Activated CD8-positive, alpha-beta T cell treated with anti-CD3 and anti-CD28 coated beads, Interleukin-2, amount 10 ng/mL, durations not matched to agents 7 days and 5 days (primary cell): ENCODE data around the gene KYNU. TPM values are rescaled to one million over a fixed set of nuclear protein-coding genes. Genes with fewer than 3 reads are reported as not detected.
"Not testable (repeated sequence)": the region's sequence is repeated elsewhere in the genome, so short reads cannot be mapped to it uniquely, and the experiment has no call there.

ENCODE experiments used
- ATAC-seq: fragments of 150-1000 bp; cut with Tn5 transposase; one replicate; pipeline ENCODE4 v1.10.0; 2021; ENCODE audit warnings: moderate library complexity
- CTCF ChIA-PET: fragments of 350-600 bp; sonication (Branson Sonifier 250); formaldehyde crosslinking; loops from one replicate; lab custom pipeline; 2021; ENCODE audit warnings: antibody characterized with exemption; lab: Charles Lee
- POLR2A ChIA-PET: fragments of 350-600 bp; sonication (Branson Sonifier 250); formaldehyde crosslinking; loops from one replicate; lab custom pipeline; 2021; ENCODE audit warnings: antibody characterized with exemption; lab: Charles Lee
- DNase-seq: peaks from one replicate; pipeline ENCODE4 v3.0.0-alpha.2; 2020
- H3K27ac Mint-ChIP-seq: one replicate; pipeline ENCODE4 v1.8.0; 2021; ENCODE audit warnings: mild to moderate bottlenecking, mixed read lengths
- H3K27me3 Mint-ChIP-seq: one replicate; pipeline ENCODE4 v1.8.0; 2021; ENCODE audit warnings: low read depth, mixed read lengths
- H3K36me3 Mint-ChIP-seq: one replicate; pipeline ENCODE4 v1.8.0; 2021; ENCODE audit warnings: low read depth, mixed read lengths
- H3K4me1 Mint-ChIP-seq: one replicate; pipeline ENCODE4 v1.8.0; 2021; ENCODE audit warnings: low read depth, mixed read lengths
- H3K4me3 Mint-ChIP-seq: one replicate; pipeline ENCODE4 v1.8.0; 2021; ENCODE audit warnings: mild to moderate bottlenecking, mixed read lengths
- H3K9me3 Mint-ChIP-seq: one replicate; pipeline ENCODE4 v1.8.0; 2022; ENCODE audit warnings: mixed read lengths; ENCODE audit not compliant: insufficient read depth
- total RNA-seq, 2 experiments: library from RNA; stranded (reverse); gene quantifications; one replicate each; pipeline ENCODE4 v1.2.3, GENCODE V29; 2021

KYNU gene
- total RNA-seq, 2 experiments from 2014 or later = not detected

DNA sequence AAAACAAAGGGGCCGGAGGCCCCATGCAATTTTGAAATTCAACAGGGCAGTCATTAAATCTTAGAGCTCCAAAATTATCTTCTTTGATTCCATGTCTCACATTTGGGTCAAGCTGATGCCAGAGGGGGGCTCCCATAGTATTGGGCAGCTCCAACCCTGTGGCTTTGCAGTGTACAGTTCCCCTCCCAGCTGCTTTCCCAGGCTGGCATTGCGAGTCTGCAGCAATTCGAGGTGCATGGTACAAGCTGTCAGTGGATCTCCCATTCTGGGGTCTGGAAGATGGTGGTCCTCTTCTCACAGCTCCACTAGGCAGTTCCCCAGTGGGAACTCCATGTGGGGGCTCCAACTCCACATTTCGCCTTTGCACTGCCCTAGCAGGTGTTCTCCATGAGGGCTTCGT, 179.1 kb downstream of the KYNU start:
- Mint-ChIP-seq H3K36me3 (peaks cover 3% of the 10 kb centered on the region), H3K4me3 (no peak overlapping the region), H3K9me3 (peaks cover 4% of the 10 kb centered on the region), H3K27ac (no peak overlapping the region), H3K27me3 (peaks cover 10% of the 10 kb centered on the region), H3K4me1 (no peaks in the 10 kb centered on the region)
- POLR2A ChIA-PET = no interaction called here
- DNase-seq (no peak), ATAC-seq (no peak)
- CTCF ChIA-PET = no interaction called here

DNA sequence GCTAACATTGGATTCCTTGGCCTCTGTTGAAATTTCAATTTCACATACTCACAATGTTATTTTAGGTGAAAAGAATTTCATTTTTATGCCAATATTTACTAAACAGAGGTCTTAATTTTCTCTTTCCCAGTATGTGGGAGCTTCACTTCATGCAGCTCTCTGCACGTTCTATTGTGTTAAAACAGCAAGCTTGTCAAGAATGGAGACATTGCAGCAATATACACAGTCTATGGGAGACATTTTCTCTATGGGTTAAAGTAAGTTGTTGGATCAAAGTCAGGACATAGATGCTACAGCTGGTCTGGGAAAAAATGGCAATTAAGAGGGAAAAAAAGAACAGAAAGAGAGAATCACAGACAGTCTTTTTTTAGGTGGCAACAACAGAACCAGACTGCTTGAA, 181.4 kb downstream of the KYNU start:
- peaks cover 3% of the 10 kb centered on the region for H3K36me3 Mint-ChIP-seq
- H3K27ac Mint-ChIP-seq = no peak overlapping the region
- H3K4me3 Mint-ChIP-seq = no peak overlapping the region
- no peak for DNase-seq
- H3K27me3 Mint-ChIP-seq = peaks cover 10% of the 10 kb centered on the region
- no peaks in the 10 kb centered on the region for H3K4me1 Mint-ChIP-seq
- POLR2A ChIA-PET = no interaction called here
- peaks cover 7% of the 10 kb centered on the region for H3K9me3 Mint-ChIP-seq
- CTCF ChIA-PET = interaction anchor here (0.6 to 1.7 kb wide), 3 partner anchors 133 to 225 kb away, joined by 3 read pairs; no protein-coding TSS in a partner anchor
- no peak for ATAC-seq

DNA sequence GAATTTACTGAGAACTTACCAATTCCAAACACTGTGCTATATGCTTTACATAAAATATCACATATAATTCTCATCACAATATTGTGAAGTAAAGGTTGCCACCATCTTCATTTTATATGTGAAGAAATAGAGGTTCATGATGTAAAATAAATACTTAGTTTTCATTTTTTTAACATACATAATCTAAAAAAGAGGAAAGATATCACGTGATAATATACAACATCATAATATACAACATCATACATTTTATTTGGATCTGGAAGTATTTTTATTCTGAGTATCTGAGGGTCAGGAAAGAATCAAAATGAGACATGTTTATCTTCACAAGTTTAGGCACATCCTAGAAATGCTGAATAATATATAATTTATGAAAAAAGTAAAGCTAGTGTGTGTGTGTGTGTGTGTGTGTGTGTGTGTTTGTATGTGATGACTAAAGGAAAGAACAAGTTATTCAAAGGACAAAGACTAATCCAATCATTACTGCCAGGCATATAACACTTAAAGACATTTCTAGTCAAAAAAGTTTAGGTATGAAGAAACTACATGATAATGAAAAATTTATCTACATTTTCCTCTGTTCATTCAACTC, 186.2 kb downstream of the KYNU start:
- no peaks in the 10 kb centered on the region for H3K4me1 Mint-ChIP-seq
- peaks cover 15% of the 10 kb centered on the region for H3K9me3 Mint-ChIP-seq
- ChIA-PET CTCF (no interaction called here), POLR2A (no interaction called here)
- peaks cover 17% of the 10 kb centered on the region for H3K27me3 Mint-ChIP-seq
- no peak overlapping the region for H3K4me3 Mint-ChIP-seq
- ATAC-seq (no peak), DNase-seq (no peak)
- H3K36me3 Mint-ChIP-seq = peaks cover 5% of the 10 kb centered on the region
- H3K27ac Mint-ChIP-seq = no peak overlapping the region

DNA sequence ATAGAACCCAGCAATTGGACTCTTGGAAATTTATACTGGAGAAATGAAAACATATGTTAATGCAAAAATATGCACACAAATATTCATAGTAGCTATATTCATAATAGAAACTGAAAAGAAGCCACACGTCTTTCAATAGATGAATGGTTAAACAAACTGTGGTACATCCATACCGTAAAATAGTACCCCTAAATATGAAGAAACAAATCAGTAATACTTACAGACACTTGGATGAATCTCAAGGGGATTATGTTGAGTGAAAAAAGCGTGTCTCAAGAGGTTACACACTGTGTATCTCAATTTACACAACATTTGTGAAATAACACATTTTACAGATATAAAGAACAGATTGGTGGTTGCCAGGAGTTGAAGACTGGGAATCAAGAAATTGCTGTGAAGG, 190.6 kb downstream of the KYNU start:
- no peak overlapping the region for H3K27ac Mint-ChIP-seq
- H3K9me3 Mint-ChIP-seq = peaks cover 15% of the 10 kb centered on the region
- no peak overlapping the region for H3K4me3 Mint-ChIP-seq
- ChIA-PET CTCF (no interaction called here), POLR2A (no interaction called here)
- no peaks in the 10 kb centered on the region for H3K4me1 Mint-ChIP-seq
- peaks cover 5% of the 10 kb centered on the region for H3K36me3 Mint-ChIP-seq
- H3K27me3 Mint-ChIP-seq = peaks cover 13% of the 10 kb centered on the region
- ATAC-seq = no peak
- DNase-seq = no peak

DNA sequence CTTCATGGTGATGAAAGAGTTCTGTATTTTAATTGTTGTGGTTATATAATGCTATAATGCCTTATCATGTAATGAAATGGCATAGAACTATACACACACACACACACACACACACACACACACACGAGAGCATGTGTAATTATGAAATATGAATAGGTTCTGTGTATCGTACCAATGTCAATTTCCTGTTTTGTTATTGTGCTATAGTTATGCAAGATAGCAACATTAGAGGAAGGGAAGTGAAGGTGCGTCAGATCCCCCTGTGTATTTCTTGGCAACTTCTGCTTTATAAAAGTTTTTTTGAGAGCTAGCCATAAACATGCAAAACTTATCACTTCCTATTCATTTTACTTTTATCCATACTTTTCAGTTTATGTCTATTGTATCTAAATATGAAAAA, 191.0 kb downstream of the KYNU start:
- peaks cover 13% of the 10 kb centered on the region for H3K9me3 Mint-ChIP-seq
- POLR2A ChIA-PET = no interaction called here
- CTCF ChIA-PET = no interaction called here
- no peak overlapping the region for H3K4me3 Mint-ChIP-seq
- peaks cover 13% of the 10 kb centered on the region for H3K27me3 Mint-ChIP-seq
- H3K27ac Mint-ChIP-seq = no peak overlapping the region
- DNase-seq (no peak), ATAC-seq (no peak)
- H3K4me1 Mint-ChIP-seq = no peaks in the 10 kb centered on the region
- H3K36me3 Mint-ChIP-seq = peaks cover 5% of the 10 kb centered on the region

DNA sequence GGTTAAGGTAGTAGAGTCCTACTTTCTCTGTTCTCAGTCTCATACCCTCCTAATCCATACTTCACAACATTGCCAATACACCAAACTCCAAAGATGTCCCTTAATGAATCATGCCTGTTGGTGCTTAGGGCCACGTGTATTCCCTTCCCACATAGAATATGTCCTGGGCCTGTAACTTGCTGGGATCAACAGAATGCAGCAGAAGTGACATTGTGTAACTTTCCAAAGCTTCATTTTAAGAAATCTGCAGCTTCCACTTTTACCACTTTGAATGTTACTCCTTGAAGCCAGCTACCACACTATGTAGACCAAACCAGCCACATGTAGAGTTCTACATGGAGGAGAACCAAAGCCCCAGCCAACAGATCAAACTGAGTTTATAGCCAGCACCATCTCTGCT, 193.2 kb downstream of the KYNU start:
- Mint-ChIP-seq H3K27ac (no peak overlapping the region), H3K9me3 (peaks cover 10% of the 10 kb centered on the region), H3K36me3 (no peaks in the 10 kb centered on the region), H3K4me1 (no peaks in the 10 kb centered on the region), H3K27me3 (peaks cover 13% of the 10 kb centered on the region), H3K4me3 (no peak overlapping the region)
- POLR2A ChIA-PET = no interaction called here
- CTCF ChIA-PET = no interaction called here
- DNase-seq (no peak), ATAC-seq (no peak)

DNA sequence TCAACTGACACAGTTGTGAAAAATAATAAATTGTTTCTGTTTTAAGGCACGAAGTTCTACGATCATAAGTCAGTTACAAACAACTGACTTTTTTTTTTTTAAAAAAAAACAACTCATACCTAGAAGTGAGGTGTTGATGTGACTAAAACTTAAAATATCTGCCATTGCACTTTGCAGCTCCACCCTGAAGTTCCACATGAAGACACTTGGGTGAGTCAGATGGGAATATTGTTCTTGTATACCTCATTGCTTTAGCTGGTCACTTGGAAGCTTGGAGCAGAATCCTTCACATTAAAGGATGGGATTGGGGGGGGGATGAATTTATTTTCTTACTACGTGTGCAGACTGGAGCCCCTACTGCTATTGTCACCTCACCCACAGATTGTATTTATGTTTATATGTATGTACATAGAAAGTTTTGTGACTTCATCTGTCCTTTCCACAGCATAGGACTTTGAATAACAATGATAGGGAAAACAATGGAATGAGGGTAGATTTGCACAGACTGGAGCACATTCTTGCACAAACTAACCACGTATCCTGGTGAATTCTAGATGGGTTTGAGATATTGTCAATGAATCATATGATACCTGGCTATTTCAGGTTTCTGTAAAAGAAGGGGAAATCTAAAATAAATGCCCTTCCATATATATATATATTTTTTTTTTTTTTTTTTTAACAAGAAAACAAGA, 193.9 kb downstream of the KYNU start:
- DNase-seq (no peak), ATAC-seq (no peak)
- Mint-ChIP-seq H3K4me3 (no peak overlapping the region), H3K27ac (no peak overlapping the region), H3K9me3 (peaks cover 10% of the 10 kb centered on the region), H3K4me1 (no peaks in the 10 kb centered on the region), H3K36me3 (no peaks in the 10 kb centered on the region), H3K27me3 (peaks cover 9% of the 10 kb centered on the region)
- ChIA-PET POLR2A (no interaction called here), CTCF (no interaction called here)

DNA sequence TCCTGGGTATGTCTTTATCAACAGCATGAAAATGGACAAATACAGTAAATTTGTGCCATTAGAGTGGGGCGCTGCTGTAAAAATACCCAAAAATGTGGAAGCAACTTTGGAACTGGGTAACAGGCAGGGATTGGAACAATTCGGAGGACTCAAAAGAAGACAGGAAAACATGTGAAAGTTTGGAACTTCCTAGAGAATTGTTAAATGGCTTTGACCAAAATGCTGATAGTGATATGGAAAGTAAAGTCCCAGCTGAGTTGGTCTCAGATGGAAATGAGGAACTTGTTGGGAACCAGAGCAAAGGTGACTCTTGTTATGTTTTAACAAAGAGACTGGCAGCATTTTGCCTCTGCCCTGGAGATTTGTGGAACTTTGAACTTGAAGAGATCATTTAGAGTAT, 197.4 kb downstream of the KYNU start:
- H3K27ac Mint-ChIP-seq, POLR2A ChIA-PET, H3K4me1 Mint-ChIP-seq, ATAC-seq, H3K9me3 Mint-ChIP-seq, H3K4me3 Mint-ChIP-seq, H3K36me3 Mint-ChIP-seq, H3K27me3 Mint-ChIP-seq, DNase-seq, CTCF ChIA-PET: not testable (repeated sequence)

DNA sequence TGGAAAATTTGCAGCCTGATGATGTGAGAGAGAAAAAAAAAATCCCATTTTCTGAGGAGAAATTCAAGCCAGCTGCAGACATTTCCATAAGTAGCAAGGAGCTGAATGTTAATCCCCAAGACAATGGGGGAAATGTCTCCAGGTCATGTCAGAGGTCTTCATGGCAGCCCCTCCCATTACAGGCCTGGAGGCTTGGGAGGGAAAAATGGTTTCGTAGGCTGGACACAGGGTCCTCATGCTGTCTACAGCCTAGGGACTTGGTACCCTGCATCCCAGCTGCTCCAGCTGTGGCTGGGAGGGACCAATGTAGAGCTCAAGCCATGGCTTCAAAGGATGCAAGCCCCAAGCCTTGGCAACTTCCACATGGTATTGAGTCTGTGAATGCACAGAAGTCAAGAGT, 198.2 kb downstream of the KYNU start:
- ATAC-seq = no peak
- Mint-ChIP-seq H3K27ac (no peak overlapping the region), H3K27me3 (peaks cover 4% of the 10 kb centered on the region), H3K4me1 (no peaks in the 10 kb centered on the region), H3K36me3 (no peaks in the 10 kb centered on the region), H3K4me3 (no peak overlapping the region), H3K9me3 (peaks cover 10% of the 10 kb centered on the region)
- CTCF ChIA-PET = no interaction called here
- POLR2A ChIA-PET = no interaction called here
- DNase-seq = no peak

DNA sequence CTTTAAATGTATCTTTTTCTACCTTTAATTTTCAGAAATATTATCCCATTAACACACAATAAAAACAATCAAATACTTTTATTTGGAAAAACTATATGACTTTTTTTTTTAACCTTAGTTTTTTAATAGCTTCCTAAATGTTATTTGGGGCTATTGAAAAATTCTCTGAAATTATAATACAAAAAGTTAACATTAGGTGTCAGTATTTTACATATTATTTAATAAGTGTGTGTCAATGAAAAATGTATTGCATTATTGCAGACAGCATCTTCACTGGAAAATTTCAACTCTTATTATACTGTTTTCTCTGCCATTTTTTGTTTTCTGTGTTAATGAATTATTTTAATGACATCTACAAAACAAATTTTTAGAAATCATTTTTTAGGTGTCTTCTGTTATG, 200.6 kb downstream of the KYNU start:
- no peak for ATAC-seq
- ChIA-PET POLR2A (no interaction called here), CTCF (interaction anchor here (0.6 to 1.5 kb wide), 5 partner anchors 8 to 181 kb away, joined by 3 to 4 read pairs (median 3); no protein-coding TSS in a partner anchor)
- Mint-ChIP-seq H3K4me3 (no peak overlapping the region), H3K4me1 (no peaks in the 10 kb centered on the region), H3K36me3 (no peaks in the 10 kb centered on the region), H3K27ac (no peak overlapping the region), H3K27me3 (peaks cover 2% of the 10 kb centered on the region), H3K9me3 (peaks cover 10% of the 10 kb centered on the region)
- no peak for DNase-seq

DNA sequence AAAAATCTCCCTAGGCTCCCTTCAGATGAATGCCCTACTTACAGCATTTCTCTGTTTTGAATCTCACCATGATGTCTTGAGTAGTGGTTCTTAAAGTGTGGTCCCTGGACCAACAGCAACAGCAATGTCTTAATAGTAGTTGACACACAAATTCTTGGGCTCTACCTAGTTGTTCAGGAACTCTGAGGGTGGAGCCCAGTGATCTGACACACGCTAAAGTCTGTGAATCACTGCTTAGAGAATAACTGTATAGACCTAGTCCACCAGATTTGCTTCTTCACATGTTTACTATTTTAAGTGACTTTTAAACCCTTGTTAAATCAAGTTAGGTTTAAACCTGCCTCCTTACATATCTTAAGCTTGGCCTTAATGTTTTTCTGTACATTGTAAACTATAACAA, 204.2 kb downstream of the KYNU start:
- Mint-ChIP-seq H3K4me1 (peaks cover 17% of the 10 kb centered on the region), H3K4me3 (no peak overlapping the region), H3K27ac (no peak overlapping the region), H3K36me3 (no peaks in the 10 kb centered on the region), H3K27me3 (peaks cover 2% of the 10 kb centered on the region), H3K9me3 (no peaks in the 10 kb centered on the region)
- ATAC-seq (no peak), DNase-seq (no peak)
- ChIA-PET POLR2A (no interaction called here), CTCF (interaction anchor here (2.0 kb wide), 1 partner anchor 177 kb away, joined by 6 read pairs; no protein-coding TSS in a partner anchor)

DNA sequence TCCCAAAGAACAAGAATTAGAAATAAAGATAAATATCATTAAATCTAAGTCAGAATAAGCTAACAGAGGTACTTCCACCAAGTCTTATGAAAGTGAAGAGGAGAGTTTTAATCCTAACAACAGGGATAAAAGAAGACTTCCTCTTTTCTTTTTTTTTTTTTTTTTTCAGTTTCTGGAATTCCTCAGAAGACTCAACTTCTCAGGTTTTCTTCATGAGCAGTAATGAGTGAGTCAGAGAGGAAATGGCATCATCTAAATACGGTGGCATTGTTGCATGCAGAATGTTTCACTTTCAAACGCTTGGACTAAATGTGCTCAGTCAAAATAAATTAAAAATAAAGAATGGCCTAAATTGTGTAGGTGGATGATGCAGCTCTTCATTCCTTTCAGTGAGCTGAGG, 206.2 kb downstream of the KYNU start:
- Mint-ChIP-seq H3K4me1 (peaks cover 20% of the 10 kb centered on the region), H3K27ac (peak overlapping the region; percentile 5), H3K36me3 (no peaks in the 10 kb centered on the region), H3K4me3 (peak overlapping the region; percentile 13), H3K9me3 (no peaks in the 10 kb centered on the region), H3K27me3 (peaks cover 2% of the 10 kb centered on the region)
- DNase-seq (no peak), ATAC-seq (no peak)
- ChIA-PET CTCF (interaction anchor here (2.2 kb wide), 1 partner anchor 49 kb away, joined by 8 read pairs; no protein-coding TSS in a partner anchor), POLR2A (no interaction called here)
